ENCODE results near the gene PPP1R14D. TPM values are rescaled to one million over a fixed set of nuclear protein-coding genes. Genes with fewer than 3 reads are reported as not detected.

The PPP1R14D gene, protein sequence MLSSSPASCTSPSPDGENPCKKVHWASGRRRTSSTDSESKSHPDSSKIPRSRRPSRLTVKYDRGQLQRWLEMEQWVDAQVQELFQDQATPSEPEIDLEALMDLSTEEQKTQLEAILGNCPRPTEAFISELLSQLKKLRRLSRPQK
- not detected in 2 replicates for total RNA-seq

DNA sequence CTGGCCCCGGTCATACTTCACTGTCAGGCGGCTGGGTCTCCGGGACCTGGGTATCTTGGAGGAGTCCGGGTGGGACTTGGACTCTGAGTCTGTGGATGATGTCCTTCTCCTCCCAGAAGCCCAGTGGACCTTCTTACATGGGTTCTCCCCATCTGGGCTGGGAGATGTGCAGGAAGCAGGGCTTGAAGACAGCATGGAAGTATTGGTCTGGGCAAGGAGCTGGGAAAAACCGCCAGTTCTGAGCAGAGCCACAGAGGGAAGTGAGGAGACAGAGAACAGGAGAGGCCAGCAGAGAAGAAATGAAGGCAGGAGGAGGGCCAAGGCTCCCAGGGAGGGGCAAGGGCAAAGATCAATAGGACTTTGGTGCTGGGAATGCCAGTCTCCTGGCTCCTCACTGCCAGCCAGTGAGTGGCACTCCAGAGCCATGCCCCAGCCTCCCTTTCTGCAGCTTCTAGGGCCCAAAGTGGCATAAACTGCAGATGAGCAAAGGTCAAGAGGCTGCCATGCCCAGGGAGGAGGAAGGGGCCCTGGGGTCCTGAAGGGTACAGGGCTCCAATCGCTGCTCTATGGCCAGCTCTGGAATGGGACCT lies at the start of gene PPP1R14D:
Gene PPP1R14D, minus strand, starts transcription at position 262 of the 590 bp plus-strand sequence. Its CDS starts 67 bp downstream, at position 195.

DNA sequence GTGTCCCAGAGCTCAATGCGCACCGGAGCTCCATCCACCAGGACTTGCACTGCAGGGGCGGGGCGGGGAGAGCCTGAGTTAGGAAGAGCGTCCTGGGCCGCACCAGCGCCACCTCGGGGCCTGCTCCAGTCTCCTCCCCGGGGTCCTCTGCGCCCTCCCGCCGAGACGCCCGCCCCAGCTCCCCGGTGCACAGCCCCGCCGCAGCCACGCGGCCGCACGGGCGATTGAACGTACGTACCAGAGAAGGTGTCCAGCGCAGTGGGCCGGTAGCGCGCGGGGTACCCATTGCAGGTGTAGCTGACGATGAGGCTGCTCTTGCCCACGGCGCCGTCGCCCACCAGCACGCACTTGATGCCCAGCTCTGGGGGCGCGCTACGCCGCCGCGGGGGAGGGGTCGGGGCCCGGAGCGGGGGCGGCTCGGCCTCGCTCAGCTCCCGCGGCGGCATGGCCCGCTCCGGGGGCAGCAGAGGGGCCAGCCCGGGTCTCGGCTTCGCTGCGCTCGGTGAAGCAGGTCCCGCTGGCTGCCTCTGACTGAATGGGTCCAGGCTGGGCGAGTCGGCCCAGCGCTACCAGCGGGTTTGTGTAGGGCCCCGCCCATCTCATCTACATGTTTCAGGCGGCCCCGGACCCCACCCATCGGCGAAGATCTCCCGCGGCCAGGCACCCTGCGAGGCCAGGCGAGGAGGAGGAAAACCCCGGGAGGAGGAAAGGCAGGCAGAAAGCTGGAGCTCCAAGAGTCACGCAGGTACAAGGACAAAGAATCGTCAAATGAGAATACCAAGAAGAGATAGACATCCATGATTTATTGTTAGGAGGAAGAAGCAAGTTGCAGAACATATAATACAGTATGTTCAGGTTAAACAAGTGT lies 45.4 kb upstream of the PPP1R14D start, which contains the start of gene RHOV:
Gene RHOV, minus strand, starts transcription at position 541 of the 868 bp plus-strand sequence. Its CDS starts 95 bp downstream, at position 446.

DNA sequence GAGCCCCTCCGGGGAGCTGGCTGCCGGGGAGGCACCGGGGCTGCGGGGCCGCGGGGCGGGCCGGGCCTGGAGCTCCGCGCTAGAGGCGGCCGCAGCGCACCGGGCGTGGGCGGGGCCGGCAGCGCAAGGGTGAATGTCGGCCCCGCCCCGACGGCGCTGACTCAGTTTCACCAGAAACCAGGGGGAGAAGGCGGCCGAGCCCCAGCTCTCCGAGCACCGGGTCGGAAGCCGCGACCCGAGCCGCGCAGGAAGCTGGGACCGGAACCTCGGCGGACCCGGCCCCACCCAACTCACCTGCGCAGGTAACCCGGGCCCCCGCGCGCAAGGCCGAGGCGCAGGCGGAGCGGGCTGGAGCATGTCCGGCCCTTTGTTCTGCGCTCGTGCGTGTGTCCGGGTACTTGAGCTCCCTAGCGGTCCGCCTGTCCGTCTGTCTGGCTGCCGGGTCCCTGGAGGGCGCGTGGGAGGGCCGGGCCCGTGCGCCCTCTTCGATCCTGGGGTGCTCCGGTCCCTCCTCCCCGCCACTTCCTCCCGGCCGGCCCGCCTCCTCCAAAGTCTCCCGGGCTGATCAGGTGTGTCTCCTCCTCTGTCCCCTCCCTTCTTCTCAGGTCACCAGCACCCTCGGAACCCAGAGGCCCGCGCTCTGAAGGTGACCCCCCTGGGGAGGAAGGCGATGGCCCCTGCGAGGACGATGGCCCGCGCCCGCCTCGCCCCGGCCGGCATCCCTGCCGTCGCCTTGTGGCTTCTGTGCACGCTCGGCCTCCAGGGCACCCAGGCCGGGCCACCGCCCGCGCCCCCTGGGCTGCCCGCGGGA lies 15.6 kb upstream of the PPP1R14D start, which contains the start of gene SPINT1:
Gene SPINT1, plus strand, starts transcription at position 164 of the 811 bp plus-strand sequence. Its CDS starts 507 bp downstream, at position 671.

DNA sequence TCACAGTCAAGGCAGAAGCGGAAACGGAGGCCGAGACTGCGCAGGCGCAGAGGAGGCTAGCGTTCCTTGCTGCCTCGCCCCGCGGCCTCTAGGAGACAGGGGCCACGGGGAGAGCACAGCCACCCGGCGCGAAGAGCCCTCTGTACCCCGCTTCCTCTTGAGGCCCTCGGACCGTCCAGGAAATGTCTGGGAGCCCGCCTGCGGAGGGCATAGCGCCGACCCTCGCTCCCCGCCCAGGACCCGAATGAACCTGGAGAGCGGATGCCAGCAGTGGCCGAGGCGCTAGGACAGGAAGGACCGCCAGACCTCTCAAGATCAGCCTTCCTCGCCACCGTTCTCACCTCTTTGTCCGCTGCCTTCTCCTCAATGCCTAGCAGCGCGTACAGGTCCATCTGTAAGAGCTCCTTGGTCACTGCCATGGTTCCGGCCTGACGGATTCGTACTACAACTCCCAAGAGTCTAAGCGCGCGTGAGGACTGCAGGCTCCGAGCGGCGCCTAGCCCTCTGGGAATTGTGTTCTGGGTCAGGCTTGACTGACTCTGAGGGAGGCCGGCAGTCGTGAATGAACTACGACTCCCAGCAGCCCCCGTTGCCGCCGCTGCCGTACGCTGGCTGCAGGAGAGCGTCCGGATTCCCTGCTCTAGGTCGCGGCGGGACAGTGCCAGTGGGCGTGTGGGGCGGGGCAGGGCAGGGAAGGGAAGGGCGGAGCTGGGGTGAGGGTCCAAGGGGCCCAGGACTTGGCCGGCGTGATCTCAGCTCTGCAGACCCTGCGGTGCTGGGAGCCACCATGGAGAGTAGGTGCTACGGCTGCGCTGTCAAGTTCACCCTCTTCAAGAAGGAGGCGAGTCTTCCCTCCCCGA lies 21.2 kb downstream of the PPP1R14D start, which contains the start of the genes DNAJC17 and ZFYVE19:
Gene DNAJC17, minus strand, starts transcription at position 446 of the 860 bp plus-strand sequence. Its CDS starts 27 bp downstream, at position 419.
Gene ZFYVE19, plus strand, starts transcription at position 62 of the 860 bp plus-strand sequence. Its CDS starts 501 bp downstream, at position 563.

DNA sequence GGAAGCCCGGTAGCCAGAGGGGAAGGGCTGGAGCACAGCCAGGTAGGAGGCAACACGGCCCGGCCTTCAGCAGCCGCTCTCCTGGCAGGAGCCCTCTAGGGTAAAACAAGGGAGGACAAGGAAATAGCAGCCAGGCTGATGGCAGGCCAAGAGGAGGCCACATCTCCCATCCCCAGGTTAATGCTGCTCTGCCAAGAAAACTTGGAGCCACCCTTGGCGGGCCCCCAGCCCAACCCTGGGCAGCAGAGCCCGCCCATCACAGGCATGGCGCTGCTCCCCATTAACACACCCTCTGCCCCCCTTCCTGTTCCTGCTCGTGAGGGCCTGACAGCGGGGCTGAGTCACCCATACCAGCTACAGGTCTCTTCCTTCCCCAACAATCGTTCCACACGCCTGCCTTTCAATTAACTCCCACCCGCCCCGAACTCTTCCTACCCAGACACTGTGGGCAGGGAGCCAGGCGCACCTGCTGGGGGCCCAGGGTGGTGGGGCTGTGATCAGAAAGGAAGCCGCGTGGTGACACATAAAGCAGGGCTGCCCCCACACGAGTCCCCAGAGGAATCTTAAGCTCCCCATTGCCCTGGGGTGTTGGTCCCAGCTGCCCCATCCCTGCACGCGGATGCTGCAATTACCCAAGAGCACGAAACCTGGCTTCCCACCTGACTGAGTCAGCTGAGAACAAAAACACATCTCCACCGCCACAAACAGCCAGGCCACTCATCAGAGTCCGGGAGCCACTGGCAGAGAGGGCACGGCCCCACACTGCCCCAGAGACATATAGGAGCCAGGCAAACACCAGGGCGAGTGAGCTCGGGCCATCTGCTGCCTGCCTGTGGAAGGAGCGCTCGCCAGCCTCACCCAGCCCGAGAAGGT lies 59.0 kb downstream of the PPP1R14D start, which contains the start of gene C15orf62:
Gene C15orf62, plus strand, starts transcription at position 707 of the 873 bp plus-strand sequence. CDS start 516 bp downstream, outside the sequence.

Other genes with a start within 250 kb of the PPP1R14D start
- 1.1 and 1.2 TPM in 2 replicates for gene KNL1, start 234.5 kb downstream of the PPP1R14D start, total RNA-seq
- gene RAD51, start 133.5 kb downstream of the PPP1R14D start, total RNA-seq: 1.7 and 2.7 TPM in 2 replicates
- 20.5 and 20.9 TPM in 2 replicates for gene RMDN3, start 73.5 kb downstream of the PPP1R14D start, total RNA-seq
- 5.8 and 10.8 TPM in 2 replicates for gene GCHFR, start 64.6 kb downstream of the PPP1R14D start, total RNA-seq
- 0.05 and 0.25 TPM in 2 replicates for gene C15orf62, start 58.7 kb downstream of the PPP1R14D start, total RNA-seq
- 11.4 and 19.2 TPM in 2 replicates for gene ZFYVE19, start 21.6 kb downstream of the PPP1R14D start, total RNA-seq
- 17.0 and 43.3 TPM in 2 replicates for gene DNAJC17, start 21.2 kb downstream of the PPP1R14D start, total RNA-seq
- 0.24 and 0.25 TPM in 2 replicates for gene SPINT1, start 15.3 kb upstream of the PPP1R14D start, total RNA-seq
- not detected in 2 replicates for gene RHOV, start 45.5 kb upstream of the PPP1R14D start, total RNA-seq
- 23.6 and 23.9 TPM in 2 replicates for gene VPS18, start 65.7 kb upstream of the PPP1R14D start, total RNA-seq
- 3.1 and 3.3 TPM in 2 replicates for gene DLL4, start 100.6 kb upstream of the PPP1R14D start, total RNA-seq
- gene CHAC1, start 124.8 kb upstream of the PPP1R14D start, total RNA-seq: 4.2 and 6.1 TPM in 2 replicates

All from cardiac ventricle fibroblast (primary cell).